Activated naive CD8-positive, alpha-beta T cell (primary cell): Measurements from ENCODE around the gene PKD2.

Experiments
- H3K27ac Mint-ChIP-seq: one replicate; pipeline ENCODE4 v1.8.0; 2021; ENCODE audit warnings: mixed read lengths
- H3K27me3 Mint-ChIP-seq: one replicate; pipeline ENCODE4 v1.8.0; 2021; ENCODE audit warnings: mixed read lengths
- H3K36me3 Mint-ChIP-seq: one replicate; pipeline ENCODE4 v1.8.0; 2021; ENCODE audit warnings: mixed read lengths
- H3K4me1 Mint-ChIP-seq: one replicate; pipeline ENCODE4 v1.8.0; 2021; ENCODE audit warnings: low read depth, mixed read lengths
- H3K4me3 Mint-ChIP-seq: one replicate; pipeline ENCODE4 v1.8.0; 2021; ENCODE audit warnings: mild to moderate bottlenecking, mixed read lengths
- H3K9me3 Mint-ChIP-seq: one replicate; pipeline ENCODE4 v1.8.0; 2021; ENCODE audit warnings: low read depth, mixed read lengths

PKD2 gene

DNA sequence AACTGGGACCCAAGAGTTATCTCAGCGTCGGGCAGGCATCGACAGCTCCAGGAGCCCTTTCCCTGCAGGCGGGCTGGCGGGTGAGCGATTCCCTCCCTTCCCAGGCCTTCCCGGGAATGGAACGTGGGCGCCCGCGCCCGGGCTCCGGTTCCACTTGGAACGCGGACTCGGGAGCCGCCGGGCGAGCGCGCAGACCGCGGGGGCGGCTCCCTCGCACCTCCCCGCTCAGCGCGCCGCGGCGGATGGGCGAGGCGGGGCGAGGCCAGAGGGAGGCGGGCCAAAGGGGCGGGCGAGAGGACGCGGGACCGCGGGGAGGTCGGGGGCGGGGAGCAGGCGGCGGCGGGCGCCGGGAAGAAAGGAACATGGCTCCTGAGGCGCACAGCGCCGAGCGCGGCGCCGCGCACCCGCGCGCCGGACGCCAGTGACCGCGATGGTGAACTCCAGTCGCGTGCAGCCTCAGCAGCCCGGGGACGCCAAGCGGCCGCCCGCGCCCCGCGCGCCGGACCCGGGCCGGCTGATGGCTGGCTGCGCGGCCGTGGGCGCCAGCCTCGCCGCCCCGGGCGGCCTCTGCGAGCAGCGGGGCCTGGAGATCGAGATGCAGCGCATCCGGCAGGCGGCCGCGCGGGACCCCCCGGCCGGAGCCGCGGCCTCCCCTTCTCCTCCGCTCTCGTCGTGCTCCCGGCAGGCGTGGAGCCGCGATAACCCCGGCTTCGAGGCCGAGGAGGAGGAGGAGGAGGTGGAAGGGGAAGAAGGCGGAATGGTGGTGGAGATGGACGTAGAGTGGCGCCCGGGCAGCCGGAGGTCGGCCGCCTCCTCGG, at the start of gene PKD2:
TSS of gene PKD2 (plus strand) at position 332 of the 818 bp plus-strand sequence. CDS start at position 431, 99 bp downstream.
- Mint-ChIP-seq H3K36me3 (peaks cover 7% of the 10 kb centered on the region), H3K4me1 (peaks cover 39% of the 10 kb centered on the region), H3K4me3 (peak within 1 kb of the TSS; percentile 97), H3K27ac (peak within 1 kb of the TSS; percentile 87), H3K27me3 (peaks cover 3% of the 10 kb centered on the region), H3K9me3 (no peaks in the 10 kb centered on the region)

DNA sequence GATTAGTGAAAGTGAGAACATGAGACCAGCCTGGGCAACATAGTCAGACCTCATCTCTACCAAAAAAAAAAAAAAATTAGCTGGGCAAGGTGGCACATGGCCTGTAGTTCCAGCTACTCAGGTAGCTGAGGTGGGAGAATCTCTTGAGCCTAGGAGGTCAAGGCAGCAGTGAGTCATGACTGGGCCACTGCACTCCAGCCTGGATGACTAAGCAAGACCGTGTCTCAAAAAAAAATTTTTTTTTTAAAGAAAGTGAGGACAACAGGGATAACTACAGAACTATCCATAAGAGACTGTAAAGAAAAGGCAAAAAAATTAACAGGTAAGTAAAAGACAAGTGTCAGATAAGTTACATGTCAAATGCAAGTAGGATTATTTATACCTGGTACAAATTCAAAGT, 45.4 kb upstream of the PKD2 start:
- no peak overlapping the region for H3K27ac Mint-ChIP-seq
- no peaks in the 10 kb centered on the region for H3K9me3 Mint-ChIP-seq
- H3K4me1 Mint-ChIP-seq: no peaks in the 10 kb centered on the region
- no peaks in the 10 kb centered on the region for H3K27me3 Mint-ChIP-seq
- H3K36me3 Mint-ChIP-seq: no peaks in the 10 kb centered on the region
- H3K4me3 Mint-ChIP-seq: no peak overlapping the region

GRCh38 chr4:87962398-87963146, 44.9 kb upstream of the PKD2 start:
- Mint-ChIP-seq H3K4me1 (no peaks in the 10 kb centered on the region), H3K36me3 (no peaks in the 10 kb centered on the region), H3K4me3 (no peak overlapping the region), H3K27me3 (no peaks in the 10 kb centered on the region), H3K27ac (no peak overlapping the region), H3K9me3 (no peaks in the 10 kb centered on the region)

- no peaks in the 10 kb centered on the region for H3K4me1 Mint-ChIP-seq
- H3K4me3 Mint-ChIP-seq: no peak overlapping the region
- H3K9me3 Mint-ChIP-seq: no peaks in the 10 kb centered on the region
- H3K36me3 Mint-ChIP-seq: no peaks in the 10 kb centered on the region
- peaks cover 8% of the 10 kb centered on the region for H3K27me3 Mint-ChIP-seq
- no peak overlapping the region for H3K27ac Mint-ChIP-seq
These were observed 41.9 kb upstream of the PKD2 start for GRCh38 chr4:87965501-87965975.

- Mint-ChIP-seq H3K27me3 (peaks cover 9% of the 10 kb centered on the region), H3K9me3 (no peaks in the 10 kb centered on the region), H3K4me3 (no peak overlapping the region), H3K27ac (no peak overlapping the region), H3K4me1 (no peaks in the 10 kb centered on the region), H3K36me3 (no peaks in the 10 kb centered on the region)
These were observed 41.3 kb upstream of the PKD2 start for GRCh38 chr4:87966095-87966496.

GRCh38 chr4:87967193-87967592, 40.2 kb upstream of the PKD2 start:
- Mint-ChIP-seq H3K4me1 (no peaks in the 10 kb centered on the region), H3K27ac (no peak overlapping the region), H3K4me3 (no peak overlapping the region), H3K27me3 (peaks cover 9% of the 10 kb centered on the region), H3K36me3 (no peaks in the 10 kb centered on the region), H3K9me3 (no peaks in the 10 kb centered on the region)

DNA sequence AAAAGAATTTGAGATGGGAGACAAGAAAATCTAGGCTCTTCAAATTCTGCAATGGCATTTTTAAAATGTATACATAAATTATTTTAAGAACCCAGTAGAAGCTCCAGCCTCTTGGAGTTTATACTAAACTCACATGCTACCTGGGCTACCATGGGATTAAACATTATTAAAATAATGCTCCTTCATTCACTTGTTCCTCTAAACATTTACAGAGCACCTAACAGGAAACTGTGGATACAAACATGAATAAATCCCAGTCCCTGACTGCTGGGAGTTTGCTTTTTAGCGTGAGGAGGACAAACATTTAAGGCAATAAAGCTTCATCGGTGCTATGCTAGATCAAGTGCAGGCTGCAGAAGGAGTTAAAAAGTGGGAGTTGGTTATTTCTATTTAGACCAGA, 37.3 kb upstream of the PKD2 start:
- Mint-ChIP-seq H3K36me3 (no peaks in the 10 kb centered on the region), H3K27ac (no peak overlapping the region), H3K9me3 (no peaks in the 10 kb centered on the region), H3K4me3 (no peak overlapping the region), H3K4me1 (peaks cover 4% of the 10 kb centered on the region), H3K27me3 (peaks cover 18% of the 10 kb centered on the region)

DNA sequence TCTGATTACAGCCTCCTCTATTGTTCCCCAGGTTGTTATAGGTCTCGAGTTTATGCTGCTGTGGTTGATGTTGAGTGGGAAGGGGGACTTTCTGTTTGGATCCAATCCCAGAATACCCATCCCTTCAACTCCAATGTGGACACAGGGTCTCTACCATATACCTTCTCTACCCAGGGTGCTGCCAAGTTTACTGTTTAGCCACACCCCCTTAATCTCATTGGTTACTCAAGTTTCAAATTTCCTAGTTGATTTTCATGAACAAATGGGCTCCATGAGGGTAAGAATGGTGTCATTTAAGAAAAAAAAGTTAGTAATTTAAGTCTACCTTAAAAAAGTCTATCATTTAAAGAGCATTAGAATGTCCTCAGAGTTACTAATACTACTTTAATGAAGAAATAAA, 35.6 kb upstream of the PKD2 start:
- Mint-ChIP-seq H3K27ac (no peak overlapping the region), H3K27me3 (peaks cover 22% of the 10 kb centered on the region)

GRCh38 chr4:87973283-87974169, 33.9 kb upstream of the PKD2 start:
- Mint-ChIP-seq H3K4me3 (no peak overlapping the region), H3K36me3 (no peaks in the 10 kb centered on the region), H3K4me1 (peaks cover 12% of the 10 kb centered on the region), H3K9me3 (no peaks in the 10 kb centered on the region), H3K27ac (no peak overlapping the region), H3K27me3 (peaks cover 28% of the 10 kb centered on the region)

More for the DNA sequence above, 35.6 kb upstream of the PKD2 start:
- Mint-ChIP-seq H3K36me3 (no peaks in the 10 kb centered on the region), H3K4me1 (peaks cover 12% of the 10 kb centered on the region), H3K4me3 (no peak overlapping the region), H3K9me3 (no peaks in the 10 kb centered on the region)

DNA sequence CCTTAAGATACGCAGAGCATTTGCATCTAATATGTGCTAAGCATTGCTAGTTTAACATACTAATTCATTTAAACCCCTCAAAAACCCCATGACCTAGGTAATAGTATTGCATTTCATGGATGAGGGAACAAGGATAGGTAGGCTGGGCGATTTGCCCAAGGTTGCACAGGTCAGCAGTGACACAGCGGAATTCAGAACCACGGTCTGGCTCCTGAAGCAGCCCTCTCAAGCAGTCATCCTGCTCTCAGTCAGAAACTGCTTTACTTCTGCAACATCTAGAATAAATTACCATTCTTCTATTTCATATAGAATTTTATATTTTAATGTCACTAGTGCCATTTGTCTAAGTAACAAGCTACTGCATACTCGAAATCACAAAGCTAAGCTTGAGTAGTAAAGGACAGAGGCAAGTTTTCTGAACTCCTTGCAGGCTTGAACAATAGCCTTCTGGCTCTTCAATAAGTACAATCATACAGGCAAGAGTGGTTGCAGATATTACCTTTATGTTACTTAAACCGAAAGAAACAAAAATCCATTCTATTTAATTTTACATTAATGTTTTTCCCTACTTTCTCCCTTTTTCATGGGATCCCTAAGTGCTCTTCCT, 32.5 kb upstream of the PKD2 start:
- Mint-ChIP-seq H3K27ac (no peak overlapping the region), H3K36me3 (no peaks in the 10 kb centered on the region), H3K9me3 (no peaks in the 10 kb centered on the region), H3K27me3 (peaks cover 29% of the 10 kb centered on the region), H3K4me1 (peaks cover 12% of the 10 kb centered on the region), H3K4me3 (no peak overlapping the region)

DNA sequence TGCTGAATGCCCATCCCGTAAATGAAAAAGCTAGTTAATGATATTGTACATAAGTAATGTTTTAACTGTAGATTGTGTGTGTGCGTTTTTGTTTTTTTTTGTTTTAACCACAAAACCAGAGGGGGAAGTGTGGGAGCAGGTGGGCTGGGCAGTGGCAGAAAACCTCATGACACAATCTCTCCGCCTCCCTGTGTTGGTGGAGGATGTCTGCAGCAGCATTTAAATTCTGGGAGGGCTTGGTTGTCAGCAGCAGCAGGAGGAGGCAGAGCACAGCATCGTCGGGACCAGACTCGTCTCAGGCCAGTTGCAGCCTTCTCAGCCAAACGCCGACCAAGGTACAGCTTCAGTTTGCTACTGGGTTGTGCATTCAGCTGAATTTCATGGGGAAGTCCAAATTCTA, 32.0 kb upstream of the PKD2 start, which contains the start of gene SPP1:
TSS of gene SPP1 (plus strand) at position 249 of the 400 bp plus-strand sequence. CDS start 1,182 bp downstream, outside the sequence.
- H3K36me3 Mint-ChIP-seq: no peaks in the 10 kb centered on the region
- H3K9me3 Mint-ChIP-seq: no peaks in the 10 kb centered on the region
- H3K4me1 Mint-ChIP-seq: peaks cover 12% of the 10 kb centered on the region
- H3K27ac Mint-ChIP-seq: no peak within 1 kb of the TSS
- H3K4me3 Mint-ChIP-seq: no peak within 1 kb of the TSS
- peaks cover 26% of the 10 kb centered on the region for H3K27me3 Mint-ChIP-seq

- Mint-ChIP-seq H3K36me3 (no peaks in the 10 kb centered on the region), H3K9me3 (no peaks in the 10 kb centered on the region), H3K27ac (no peak overlapping the region), H3K4me3 (no peak overlapping the region), H3K4me1 (peaks cover 12% of the 10 kb centered on the region), H3K27me3 (peaks cover 23% of the 10 kb centered on the region)
These were observed 29.7 kb upstream of the PKD2 start for GRCh38 chr4:87977521-87978278.

DNA sequence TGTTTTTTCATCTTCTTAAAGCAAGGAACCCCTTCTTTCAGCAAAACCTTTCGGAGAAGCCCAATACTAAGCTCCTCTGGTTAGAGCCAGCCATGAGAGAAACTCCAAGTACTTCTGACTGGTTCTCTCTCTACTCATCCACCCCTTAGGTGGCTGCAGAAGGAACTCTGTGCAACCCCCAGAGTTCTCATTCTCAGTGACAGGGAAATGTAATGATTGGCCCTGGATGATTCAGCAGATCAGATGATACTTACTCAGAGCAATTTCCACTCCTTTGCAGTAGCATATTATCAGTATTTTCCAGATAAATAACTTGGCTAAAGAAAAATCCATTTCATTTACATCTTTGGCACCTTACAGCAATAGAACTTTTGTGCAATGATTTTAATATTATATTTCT, 28.8 kb upstream of the PKD2 start:
- Mint-ChIP-seq H3K9me3 (no peaks in the 10 kb centered on the region), H3K36me3 (no peaks in the 10 kb centered on the region), H3K27ac (no peak overlapping the region), H3K4me1 (peaks cover 9% of the 10 kb centered on the region), H3K4me3 (no peak overlapping the region), H3K27me3 (peaks cover 16% of the 10 kb centered on the region)

DNA sequence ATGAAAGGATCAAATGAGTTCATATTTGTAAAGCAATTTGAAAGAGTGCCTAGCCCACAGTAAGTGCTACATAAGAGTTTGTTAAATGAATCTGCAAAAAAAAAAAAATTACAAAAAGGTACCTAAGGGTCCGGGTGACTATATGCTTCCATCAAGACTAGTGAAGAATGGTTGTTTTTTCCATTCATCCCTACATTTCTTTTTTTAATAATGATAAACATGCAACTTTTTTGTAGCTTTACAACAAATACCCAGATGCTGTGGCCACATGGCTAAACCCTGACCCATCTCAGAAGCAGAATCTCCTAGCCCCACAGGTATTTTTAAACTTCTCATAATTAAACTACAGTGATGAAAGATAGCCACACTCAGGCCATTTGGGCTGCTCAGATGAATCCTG, 27.6 kb upstream of the PKD2 start:
- Mint-ChIP-seq H3K4me1 (peaks cover 9% of the 10 kb centered on the region), H3K36me3 (no peaks in the 10 kb centered on the region), H3K4me3 (no peak overlapping the region)

More for the DNA sequence above, 27.6 kb upstream of the PKD2 start:
- peaks cover 14% of the 10 kb centered on the region for H3K27me3 Mint-ChIP-seq
- H3K9me3 Mint-ChIP-seq: no peaks in the 10 kb centered on the region
- H3K27ac Mint-ChIP-seq: no peak overlapping the region
